Measurements from ENCODE around the gene TSSC4.
A peak's percentile ranks its signal among the peaks of the same experiment; 100 is the strongest.
"Not testable (repeated sequence)": the region's sequence is repeated elsewhere in the genome, so short reads cannot be mapped to it uniquely, and the experiment has no call there.

Gene TSSC4

DNA sequence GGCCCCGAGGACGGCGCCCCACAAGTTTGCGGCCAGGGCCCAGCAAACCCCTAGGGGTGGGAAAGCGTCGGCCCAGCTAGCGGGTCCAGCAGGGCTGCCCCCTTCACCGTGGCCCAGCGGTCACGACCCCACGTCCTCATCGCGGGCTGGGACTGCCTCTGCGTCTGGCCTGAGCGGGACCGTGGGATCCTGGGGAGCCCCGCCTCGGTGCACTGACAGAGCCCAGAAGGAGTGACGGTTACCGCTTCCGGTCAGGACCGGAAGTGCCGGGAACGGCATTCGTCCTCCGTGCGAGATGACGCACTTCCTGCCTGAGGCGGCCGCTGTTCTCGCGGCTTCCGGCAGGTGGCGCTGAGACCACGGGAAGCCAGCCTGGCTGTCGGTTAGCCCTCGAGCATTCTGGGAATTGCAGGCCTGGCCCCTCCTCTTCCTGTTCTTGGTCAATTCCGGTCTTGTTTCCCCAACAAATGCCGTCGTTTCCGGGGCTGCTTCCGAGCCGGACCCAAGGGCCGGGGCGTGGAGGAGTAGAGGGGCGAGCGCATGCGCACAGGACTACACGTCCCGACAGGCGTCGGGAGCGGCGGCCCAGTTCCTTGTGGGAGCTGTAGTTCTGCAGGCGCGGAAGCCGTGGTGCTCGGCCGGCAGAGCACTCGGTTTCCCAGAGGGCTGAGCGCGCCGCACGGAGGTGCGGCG lies at the start of gene TSSC4:
TSSC4 (plus strand) TSS at position 682 of the 693 bp plus-strand sequence. CDS start 1,884 bp downstream, outside the sequence.
- peak; percentile 98 to 99 for DNase-seq (ENCODE audit: low read depth in 2 of 2, low spot score in 1 of 2)

DNA sequence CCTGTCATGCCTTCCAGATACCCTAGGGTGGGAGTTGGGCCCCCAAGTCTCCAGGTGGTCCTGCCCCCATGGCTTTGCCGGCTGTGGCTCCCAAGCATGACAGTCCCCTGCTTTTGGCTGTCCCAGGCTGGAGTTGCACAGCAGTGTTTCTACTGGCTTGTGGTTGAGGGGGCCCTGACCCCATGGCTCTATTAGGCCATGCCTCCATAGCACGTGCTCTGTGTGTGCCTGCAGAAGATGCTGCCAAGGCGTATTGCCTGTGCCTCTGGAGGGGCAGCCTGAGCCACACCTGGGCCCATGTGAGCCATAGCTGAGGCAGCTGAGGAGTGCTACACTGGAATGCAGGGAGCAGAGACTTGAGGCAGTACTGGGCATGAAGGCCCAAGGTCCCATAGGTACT lies 48.8 kb upstream of the TSSC4 start:
- DNase-seq (ENCODE audit: low read depth in 2 of 2, low spot score in 1 of 2) = no peak

DNA sequence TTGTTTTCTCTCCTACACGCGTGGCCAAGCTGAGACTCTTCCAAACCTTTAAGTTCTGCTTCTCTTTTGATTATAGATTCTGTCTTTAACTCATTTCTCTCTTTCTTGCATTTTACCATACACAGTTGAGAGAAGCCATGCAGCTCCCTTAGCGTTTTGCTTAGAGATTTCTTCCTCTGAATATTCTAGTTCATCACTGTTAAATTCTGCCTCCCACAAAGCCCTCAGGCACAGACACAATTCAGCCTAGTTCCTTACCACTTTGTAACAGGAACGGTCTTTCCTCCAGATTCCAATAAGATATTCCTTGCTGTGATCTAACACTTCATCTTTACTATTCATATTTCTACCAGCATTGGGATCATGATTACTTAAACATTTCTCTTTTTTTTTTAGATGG lies 48.1 kb upstream of the TSSC4 start:
- DNase-seq (ENCODE audit: low read depth in 2 of 2, low spot score in 1 of 2) = no peak

DNA sequence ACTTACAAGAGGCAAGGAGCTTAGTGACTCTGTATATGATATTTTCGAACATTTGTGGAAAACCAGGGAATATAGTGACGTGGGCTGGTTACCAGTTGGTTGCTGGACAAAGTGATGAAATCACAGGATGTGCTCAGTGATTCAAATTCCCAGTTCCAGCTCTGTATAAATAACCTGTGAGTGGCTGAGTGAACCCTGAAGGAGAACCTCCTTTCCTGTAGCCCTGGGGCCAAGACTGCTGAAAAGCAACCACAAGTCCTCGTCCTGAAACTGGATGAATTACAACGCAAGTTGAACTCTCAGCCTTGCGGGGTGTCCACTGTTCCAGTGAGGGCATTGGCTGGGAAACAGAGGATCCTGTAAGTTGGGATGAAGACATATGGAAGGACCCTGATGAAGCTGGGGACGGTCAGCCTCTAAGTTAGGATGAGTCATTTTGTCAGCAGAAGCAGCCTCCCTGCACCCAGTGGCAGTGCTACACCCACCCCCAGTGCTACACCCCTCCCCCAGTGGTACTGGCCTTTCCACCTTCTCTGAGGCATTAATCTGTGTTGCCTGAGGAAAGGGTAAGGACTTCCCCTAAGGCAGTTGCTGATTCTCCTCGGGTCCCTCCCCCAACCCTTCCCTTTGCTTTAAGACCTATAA lies 45.4 kb upstream of the TSSC4 start:
- DNase-seq (ENCODE audit: low read depth in 2 of 2, low spot score in 1 of 2) = no peak

DNA sequence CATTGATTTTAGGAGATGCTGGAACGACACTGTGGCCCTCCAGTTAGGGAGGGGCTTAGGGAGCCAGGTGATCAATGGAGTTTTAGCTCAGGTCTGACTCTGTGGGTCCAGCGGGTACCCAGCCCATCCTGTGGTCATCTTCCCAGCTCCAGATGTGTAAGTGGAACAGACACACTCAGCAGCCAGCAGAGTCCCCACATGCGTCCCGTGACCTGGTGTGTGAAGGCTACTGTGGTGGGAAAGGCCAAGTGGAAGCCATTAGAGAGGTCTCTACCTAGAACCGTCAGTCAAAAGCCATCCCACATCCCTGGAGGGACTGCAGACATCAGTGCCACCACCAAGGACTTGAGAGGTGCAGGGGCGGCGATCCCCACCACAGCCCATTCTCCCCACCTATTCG lies 43.3 kb upstream of the TSSC4 start:
- no peak for DNase-seq (ENCODE audit: low read depth in 2 of 2, low spot score in 1 of 2)

DNA sequence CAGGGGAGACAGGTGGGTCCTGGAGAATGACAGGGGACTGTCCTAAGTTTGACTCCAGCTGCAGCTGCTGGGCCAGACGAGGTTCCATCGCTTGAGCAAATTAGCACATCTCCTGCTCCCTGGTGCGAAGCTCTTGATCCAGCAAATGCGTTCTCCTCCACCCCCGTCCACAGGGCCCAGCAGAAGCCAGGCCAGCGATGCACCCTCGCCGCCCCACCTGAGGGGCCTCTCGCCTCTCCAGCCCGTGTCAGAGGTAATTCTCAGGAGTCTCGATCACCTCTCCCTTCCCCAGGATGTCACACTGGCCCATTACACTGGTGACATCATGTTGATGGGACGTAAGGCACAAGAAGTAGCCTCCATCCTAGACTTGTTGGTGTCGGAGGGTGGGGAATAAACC lies 42.9 kb upstream of the TSSC4 start:
- DNase-seq (ENCODE audit: low read depth in 2 of 2, low spot score in 1 of 2) = not testable (repeated sequence)

DNA sequence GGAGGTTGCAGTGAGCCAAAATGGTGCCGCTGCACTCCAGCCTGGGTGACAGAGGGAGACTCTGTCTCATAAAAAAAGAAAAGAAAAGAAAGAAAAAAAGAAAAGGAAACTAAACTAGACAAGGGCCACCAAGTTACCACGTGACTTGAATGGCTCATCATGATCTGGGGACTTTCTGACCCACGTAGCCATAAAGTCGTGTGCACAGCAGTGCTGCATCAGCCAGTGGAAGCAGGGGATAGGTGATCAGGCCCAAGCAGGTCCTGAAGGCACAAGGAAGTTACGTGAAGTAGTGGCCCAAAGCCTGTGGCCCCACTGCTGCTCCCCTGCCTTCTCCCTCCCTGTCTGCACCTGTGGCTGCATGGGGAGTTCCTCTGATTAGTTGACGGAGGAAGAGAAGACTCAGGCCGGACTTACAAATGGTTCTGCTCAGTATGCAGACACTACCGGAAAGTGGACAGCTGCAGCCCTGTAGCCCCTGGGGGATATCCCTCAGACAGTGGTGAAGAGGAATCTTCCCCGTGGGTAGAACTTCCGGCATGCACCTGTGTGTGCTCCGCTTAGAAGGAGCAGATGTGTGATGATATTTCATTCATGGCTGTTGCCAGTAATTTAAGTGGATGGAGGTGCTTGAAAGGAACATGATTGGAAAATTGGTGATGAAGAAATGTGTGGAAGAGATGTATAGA lies 41.7 kb upstream of the TSSC4 start:
- DNase-seq (ENCODE audit: low read depth in 2 of 2, low spot score in 1 of 2) = no peak

DNA sequence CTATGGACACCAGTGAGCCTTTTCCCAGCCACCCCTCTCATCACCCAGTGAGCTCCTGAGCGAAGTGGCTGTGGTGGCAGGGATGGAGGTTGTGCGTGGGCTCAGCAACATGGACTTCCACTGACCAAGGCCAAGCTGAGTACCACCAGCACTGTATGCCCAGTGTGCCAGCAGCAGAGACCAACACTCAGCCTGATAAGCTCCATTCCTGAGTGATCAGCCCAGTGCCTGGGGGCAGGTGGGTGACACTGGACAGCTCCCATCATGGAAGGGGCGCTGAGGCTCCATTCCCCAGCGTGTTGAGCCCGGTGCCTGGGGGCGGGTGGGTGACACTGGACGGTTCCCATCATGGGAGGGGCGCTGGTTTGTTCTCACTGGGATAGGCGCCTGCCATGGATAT lies 41.0 kb upstream of the TSSC4 start:
- no peak for DNase-seq (ENCODE audit: low read depth in 2 of 2, low spot score in 1 of 2)

DNA sequence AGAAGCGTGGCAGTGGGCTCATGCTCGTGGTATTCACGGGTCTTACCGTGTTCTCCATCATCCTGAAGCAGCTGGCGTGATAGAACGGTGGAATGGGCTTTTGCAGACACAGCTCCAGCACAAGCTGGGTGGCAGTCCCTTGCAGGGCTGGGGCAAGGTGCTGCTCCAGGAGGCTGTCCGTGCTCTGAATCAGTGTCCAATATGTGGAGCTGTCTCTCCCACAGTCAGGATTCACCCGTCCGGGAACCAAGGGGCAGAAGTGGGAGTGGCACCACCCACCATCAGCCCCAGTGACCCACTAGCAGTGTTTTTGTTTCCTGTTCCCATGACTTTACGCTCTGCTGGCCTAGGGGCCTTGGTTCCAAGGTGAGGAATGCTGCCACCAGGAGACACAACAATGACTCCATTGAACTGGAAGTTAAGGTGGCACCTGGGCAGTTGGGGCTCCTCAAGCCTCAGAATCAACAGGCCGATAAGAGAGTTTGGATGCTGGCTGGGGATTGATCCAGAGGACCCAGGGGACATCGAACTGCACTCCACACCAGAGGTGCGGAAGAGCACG lies 40.4 kb upstream of the TSSC4 start:
- DNase-seq (ENCODE audit: low read depth in 2 of 2, low spot score in 1 of 2) = no peak

DNA sequence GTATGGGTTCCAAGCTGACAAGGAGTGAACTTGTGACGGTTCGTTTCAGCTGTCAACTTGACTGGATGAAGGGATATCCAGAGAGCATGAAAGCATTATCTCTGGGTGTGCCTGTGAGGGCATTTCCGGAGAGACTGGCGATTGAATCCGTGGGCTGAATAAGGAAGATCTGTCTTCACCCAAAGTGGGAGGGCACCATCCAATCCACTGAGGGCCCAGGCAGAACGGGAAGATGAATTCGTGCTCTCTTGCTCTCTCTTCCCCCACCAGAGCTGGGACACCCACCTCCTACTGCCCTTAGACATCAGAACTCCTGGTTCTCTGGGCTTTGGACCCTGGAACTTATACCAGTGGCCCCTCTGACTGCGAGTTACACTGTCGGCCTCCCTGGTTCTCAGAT lies 39.0 kb upstream of the TSSC4 start:
- no peak for DNase-seq (ENCODE audit: low read depth in 2 of 2, low spot score in 1 of 2)

DNA sequence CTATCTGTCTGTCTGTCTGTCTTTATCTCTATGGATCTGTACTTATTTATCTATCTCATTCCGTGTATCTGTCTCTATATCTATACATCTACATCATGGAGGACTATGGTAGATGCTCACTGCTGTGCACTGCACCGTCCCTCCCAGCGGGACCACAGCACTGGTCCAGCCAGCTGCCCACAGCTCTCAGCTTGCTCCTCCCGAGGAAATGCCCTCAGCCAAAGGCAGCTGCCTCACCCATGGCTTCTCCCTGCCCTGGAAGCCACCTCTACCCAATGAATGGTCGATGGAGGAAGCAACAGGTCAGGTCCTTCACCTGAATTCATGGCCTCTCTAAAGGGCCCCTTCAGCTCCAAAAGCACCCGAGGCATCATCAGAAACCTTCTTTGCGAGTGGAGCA lies 38.1 kb upstream of the TSSC4 start:
- no peak for DNase-seq (ENCODE audit: low read depth in 2 of 2, low spot score in 1 of 2)

DNA sequence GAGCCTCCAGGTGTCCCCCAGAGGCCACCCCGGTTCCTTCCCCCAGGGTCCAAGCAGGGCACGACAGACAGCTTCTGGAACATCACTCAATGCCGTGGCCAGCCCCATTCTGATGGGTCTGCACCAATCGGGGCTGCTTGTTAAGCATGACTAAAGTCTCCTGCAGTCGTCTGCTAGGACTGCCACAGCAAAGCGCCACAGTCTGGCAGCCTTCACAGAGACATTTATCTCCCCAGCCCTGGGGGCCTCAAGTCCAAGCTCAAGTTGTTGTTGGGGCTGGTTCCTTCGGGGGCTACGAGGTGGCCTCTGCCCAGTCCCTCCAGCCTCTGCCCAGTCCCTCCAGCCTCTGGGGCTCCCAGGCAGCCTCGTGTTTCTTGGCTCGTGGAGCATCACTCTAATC lies 37.4 kb upstream of the TSSC4 start:
- no peak for DNase-seq (ENCODE audit: low read depth in 2 of 2, low spot score in 1 of 2)

DNA sequence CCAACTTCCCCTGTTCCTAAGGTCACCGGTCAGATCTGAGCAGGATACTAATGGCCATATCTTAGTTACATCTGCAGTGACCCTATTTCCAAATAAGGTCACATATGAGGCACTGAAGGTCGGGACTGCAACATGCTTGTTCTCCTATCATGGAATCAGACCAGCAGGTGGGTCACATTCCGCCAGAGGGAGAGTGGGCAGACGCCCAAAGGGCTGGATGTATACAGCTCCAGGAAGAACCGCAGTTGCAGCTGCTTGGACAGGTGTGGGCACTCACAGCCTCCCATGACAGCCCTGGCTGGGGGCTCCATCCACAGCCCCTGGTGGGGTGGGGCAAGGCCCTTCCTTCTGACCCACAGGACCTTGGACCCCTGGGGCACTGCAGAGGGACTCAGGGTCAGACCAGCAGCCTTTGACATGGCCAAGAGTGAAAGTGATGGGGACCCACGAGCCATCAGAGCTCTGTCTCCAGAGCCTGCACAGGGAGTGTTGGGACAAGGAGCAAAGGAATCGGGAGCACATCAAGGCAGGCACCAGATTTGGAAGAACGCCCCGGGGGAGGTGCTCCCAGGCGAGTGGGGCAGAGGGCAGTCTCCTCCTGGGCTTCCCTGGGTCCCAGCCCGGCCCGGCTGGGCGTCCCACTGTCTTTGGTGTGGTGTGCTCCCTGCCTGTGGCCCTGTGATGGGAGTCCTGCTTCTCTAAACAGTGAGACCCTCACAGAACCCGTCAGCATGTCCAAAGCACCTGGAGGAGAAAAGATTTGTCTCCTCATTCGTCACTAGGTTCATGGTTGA lies 36.8 kb upstream of the TSSC4 start:
- DNase-seq (ENCODE audit: low read depth in 2 of 2, low spot score in 1 of 2) = no peak

DNA sequence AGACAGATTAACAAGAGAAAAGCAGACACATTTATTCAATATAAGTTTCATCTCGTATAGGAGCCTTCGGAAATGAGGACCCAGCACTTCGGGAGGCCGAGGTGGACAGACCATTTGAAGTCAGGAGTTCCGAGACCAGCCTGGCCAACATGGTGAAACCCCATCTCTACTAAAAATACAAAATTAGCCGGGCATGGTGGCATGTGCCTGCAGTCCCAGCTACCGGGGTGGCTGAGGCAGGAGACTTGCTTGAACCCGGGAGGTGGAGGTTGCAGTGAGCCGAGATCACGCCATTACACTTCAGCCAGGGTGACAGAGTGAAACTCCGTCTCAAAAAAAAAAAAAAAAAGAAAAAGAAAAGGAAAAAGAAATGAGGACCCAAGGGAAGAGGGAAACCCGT lies 36.2 kb upstream of the TSSC4 start:
- DNase-seq (ENCODE audit: low read depth in 2 of 2, low spot score in 1 of 2) = not testable (repeated sequence)

DNA sequence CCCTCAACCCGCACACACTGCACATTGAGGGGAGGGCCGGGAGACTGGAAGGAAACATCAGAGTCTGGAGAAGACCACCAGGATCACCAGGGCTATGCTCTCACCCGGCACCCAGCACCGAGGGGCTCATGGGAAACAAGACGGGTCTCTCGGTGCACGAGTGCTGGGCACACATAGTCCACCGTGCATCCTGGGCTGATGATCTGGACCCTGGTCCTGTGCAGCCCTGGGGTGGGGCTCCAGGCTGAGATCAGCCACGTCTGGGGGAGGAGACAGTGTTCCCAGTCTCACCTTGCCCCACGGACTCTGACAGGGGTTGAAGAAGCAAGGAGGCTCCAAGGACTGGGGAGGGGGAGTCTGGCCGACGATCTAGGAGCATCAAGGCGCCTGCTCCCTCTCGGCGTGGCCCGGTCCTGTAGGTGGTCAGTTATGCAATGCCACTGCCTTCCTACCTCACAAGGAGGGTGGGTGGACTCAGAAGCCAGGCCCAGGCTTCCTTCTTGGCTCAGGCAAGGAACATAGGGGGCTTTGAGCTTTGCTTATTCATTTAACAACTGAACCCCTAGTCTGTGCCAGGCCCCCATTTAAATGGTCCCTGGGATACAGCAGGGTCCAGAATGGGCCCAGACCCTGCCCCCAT lies 34.9 kb upstream of the TSSC4 start:
- no peak for DNase-seq (ENCODE audit: low read depth in 2 of 2, low spot score in 1 of 2)

DNA sequence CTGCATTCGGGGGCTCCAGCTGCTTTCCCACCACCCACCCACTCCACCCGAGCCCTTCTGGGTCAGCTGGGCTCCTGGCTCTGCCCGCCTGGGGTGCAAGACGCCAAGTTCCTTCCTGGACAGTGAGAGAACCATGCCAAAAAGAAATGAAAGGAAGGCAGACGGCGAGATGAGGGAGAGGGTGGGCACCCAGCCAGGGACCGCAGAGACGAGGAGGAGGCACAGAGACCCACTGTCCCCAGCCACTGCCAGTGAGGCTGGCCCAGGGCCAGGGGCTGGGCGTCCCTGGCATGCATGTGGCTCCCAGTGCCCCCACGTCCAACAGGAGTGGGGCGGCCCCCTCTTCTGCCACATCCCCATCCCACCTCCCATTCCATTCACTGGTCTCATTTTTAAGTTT lies 34.3 kb upstream of the TSSC4 start:
- no peak for DNase-seq (ENCODE audit: low read depth in 2 of 2, low spot score in 1 of 2)

DNA sequence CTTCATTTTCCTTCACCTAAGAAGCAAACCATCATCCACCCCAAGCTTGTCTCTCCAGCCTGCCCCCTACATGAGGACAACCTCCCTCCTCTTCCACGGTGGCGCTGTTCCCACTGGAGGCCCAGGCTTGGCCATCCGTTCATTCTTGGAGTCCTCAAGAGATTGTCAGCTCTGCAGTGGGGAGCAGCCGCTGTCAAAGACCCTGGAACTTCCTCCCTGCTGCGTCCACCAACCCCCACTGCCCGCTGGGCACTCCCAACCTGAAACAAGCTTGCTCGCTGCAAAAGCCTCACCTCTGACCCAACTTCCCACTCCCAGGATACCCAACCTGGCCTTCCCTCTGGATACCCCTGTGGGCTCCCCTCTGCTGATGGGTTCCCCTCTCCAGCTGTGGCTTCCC lies 33.8 kb upstream of the TSSC4 start:
- no peak for DNase-seq (ENCODE audit: low read depth in 2 of 2, low spot score in 1 of 2)

DNA sequence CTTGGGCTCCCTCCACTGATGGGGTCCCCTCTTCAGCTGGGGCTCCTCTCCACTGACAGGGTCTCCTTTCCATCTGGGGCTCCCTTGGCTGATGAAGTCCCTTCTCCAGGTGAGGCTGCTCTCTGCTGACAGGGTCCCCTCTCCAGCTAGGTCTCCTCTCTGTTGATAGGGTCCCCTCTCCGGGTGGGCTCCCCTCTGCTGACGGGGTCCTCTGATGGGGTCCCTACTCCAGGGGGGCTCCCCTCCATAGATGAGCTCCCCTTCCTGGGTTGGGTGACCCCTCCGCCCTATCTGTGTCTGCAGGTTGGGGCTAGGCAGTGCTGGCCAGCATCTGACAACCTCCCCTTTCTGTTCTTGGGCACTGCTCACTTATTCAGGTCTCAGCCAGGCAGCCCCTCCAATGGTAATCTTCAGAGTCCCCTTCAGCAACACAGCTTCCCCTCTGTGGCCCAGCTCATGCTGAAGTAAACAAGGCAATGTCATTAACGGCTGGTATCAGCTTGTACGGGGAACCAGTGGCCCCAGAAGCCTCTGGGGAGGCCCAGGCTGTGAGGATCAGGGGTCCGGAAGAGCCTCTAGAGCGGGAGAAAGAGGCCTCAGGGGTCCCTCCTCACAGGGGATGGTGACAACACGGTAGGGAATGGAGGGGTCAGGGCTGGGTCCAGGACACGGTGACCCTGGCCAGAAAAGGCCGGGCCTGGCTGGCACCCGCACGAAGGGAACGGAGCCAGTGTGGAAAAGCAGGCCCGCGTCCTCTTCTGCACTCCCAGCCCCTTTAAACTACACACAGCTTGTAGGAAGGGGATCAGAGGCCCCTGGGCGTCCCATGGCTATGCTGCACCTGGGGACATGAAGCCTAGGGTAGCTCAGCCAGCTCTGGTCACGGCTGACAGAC lies 33.0 kb upstream of the TSSC4 start:
- DNase-seq (ENCODE audit: low read depth in 2 of 2, low spot score in 1 of 2) = no peak

DNA sequence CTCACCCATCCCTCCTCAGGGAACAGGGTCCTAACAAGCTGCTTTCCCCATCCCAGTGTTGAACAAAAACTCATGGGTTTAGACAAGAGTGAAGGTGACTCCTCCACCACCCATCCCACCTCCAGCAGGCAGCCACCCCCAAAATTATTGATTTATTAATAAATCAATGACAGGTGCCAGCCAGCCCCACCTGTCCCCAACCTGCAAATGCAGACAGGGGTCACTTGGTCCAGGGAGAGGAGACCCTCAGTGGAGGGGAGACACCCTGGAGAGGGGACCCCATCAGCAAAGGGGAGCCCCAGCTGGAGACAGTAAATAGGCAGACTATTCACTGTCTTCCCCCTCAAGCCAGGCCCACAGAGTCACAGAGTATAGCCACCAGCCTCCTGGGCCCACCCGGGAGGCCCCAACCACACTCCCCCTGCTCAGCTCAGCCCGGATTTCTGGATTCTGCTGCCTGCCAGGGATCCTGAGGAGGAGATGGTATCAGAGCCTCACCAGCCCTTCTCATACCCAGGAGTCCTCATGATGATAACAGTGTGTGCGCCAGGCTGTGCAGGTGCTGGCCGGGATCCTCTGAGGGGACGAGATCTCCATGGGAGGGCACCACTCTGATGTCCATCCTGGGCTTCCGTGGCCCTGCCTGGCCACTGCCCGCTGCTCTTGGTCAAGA lies 32.2 kb upstream of the TSSC4 start:
- DNase-seq (ENCODE audit: low read depth in 2 of 2, low spot score in 1 of 2) = no peak

Data from stimulated activated CD8-positive, alpha-beta memory T cell treated with anti-CD3 and anti-CD28 coated beads, Interleukin-4, amount 100 ng/mL, for 4 hours (primary cell).